ENCODE results near the gene ZNF536.

- TF ChIP-seq POLR2A (IDR thresholded peaks at IDR 0.05) (no peak), CTCF (IDR thresholded peaks at IDR 0.05) (no peak), POLR2AphosphoS5 (IDR thresholded peaks at IDR 0.05) (no peak), EP300 (IDR thresholded peaks at IDR 0.05) (no peak)
Measured at GRCh38 chr19:30566681-30567420, 194.7 kb downstream of the ZNF536 start.
